NOMO-1 treated with DMSO at 0.1 percent for 48 hours (cell line): Measurements from ENCODE around the gene UHRF1.
"Not testable (repeated sequence)": the region's sequence is repeated elsewhere in the genome, so short reads cannot be mapped to it uniquely, and the experiment has no call there.

Source experiments
- DNase-seq: peaks from one replicate; lab custom pipeline; 2025; ENCODE audit not compliant: unreplicated experiment; lab: John Stamatoyannopoulos, UW

UHRF1 gene

GRCh38 chr19:4909156-4909896 lies at the start of gene UHRF1:
Gene UHRF1 (plus strand): TSS chr19:4909501. CDS start chr19:4910886, 1,385 bp downstream.
- peak; percentile 50 for DNase-seq

GRCh38 chr19:4859697-4860096 lies 49.6 kb upstream of the UHRF1 start:
- DNase-seq, result no peak

GRCh38 chr19:4861147-4861546 lies 48.2 kb upstream of the UHRF1 start:
- no peak for DNase-seq

- peak; percentile 21 for DNase-seq
Measured at GRCh38 chr19:4866595-4867424, 42.5 kb upstream of the UHRF1 start.

GRCh38 chr19:4867534-4868285 lies 41.6 kb upstream of the UHRF1 start, which contains the start of gene PLIN3:
Gene PLIN3 (minus strand): TSS chr19:4867667. CDS start chr19:4861394, 6,273 bp downstream.
- DNase-seq, result peak; percentile 82

GRCh38 chr19:4868286-4868834 lies 40.9 kb upstream of the UHRF1 start:
- DNase-seq, result no peak

GRCh38 chr19:4870025-4870700 lies 39.1 kb upstream of the UHRF1 start:
- DNase-seq, result peak; percentile 94

- no peak for DNase-seq
Measured at GRCh38 chr19:4871711-4872110, 37.6 kb upstream of the UHRF1 start.

GRCh38 chr19:4873930-4874329 lies 35.4 kb upstream of the UHRF1 start:
- no peak for DNase-seq

GRCh38 chr19:4877753-4878490 lies 31.4 kb upstream of the UHRF1 start:
- no peak for DNase-seq

GRCh38 chr19:4878491-4878968 lies 30.8 kb upstream of the UHRF1 start:
- DNase-seq, result no peak

GRCh38 chr19:4879041-4879440 lies 30.3 kb upstream of the UHRF1 start:
- no peak for DNase-seq

- DNase-seq, result not testable (repeated sequence)
Measured at GRCh38 chr19:4882874-4883273, 26.4 kb upstream of the UHRF1 start.

- not testable (repeated sequence) for DNase-seq
Measured at GRCh38 chr19:4884993-4885392, 24.3 kb upstream of the UHRF1 start.

- not testable (repeated sequence) for DNase-seq
Measured at GRCh38 chr19:4887803-4888202, 21.5 kb upstream of the UHRF1 start.

- no peak for DNase-seq
Measured at GRCh38 chr19:4889034-4889815, 20.1 kb upstream of the UHRF1 start.

GRCh38 chr19:4891066-4891465 lies 18.2 kb upstream of the UHRF1 start:
- DNase-seq, result no peak

GRCh38 chr19:4892962-4893361 lies 16.3 kb upstream of the UHRF1 start:
- DNase-seq, result not testable (repeated sequence)

GRCh38 chr19:4896372-4896771 lies 12.9 kb upstream of the UHRF1 start:
- DNase-seq, result peak; percentile 19
